HCT116 (cell line): ENCODE results near the gene DICER1. TPM values are rescaled to one million over a fixed set of nuclear protein-coding genes. Genes with fewer than 3 reads are reported as not detected.

Source experiments
- ATAC-seq: fragments of 200-7000 bp; cut with Tn5 transposase; 2 replicates; pipeline ENCODE4 v1.9.1; 2020; ENCODE audit warnings: mild to moderate bottlenecking, moderate library complexity
- BruUV-seq: library from RNA; stranded (reverse); fragments of 400-500 nt; replicated peaks from 2 replicates; lab custom pipeline; 2021; lab: Mats Ljungman, UMichigan
- CTCF ChIA-PET: fragments of 300-600 bp; sonication (Branson Sonifier 250); formaldehyde crosslinking; loops from one replicate; lab custom pipeline; 2021; ENCODE audit warnings: antibody characterized with exemption; lab: Charles Lee
- POLR2A ChIA-PET: fragments of 300-600, 350-600 bp; sonication (Branson Sonifier 250); formaldehyde crosslinking; loops from one replicate; lab custom pipeline; 2021; ENCODE audit warnings: antibody characterized with exemption; lab: Charles Lee
- RAD21 ChIA-PET, 2 experiments: fragments of 300-600 bp; sonication (Branson Sonifier 250); formaldehyde crosslinking; loops; one replicate each; lab custom pipeline; 2023; ENCODE audit warnings: low total read pairs in 2 of 2; ENCODE audit not compliant: uncharacterized antibody in 2 of 2, unreplicated experiment in 2 of 2, low non-redundant PET in 1 of 2; lab: Charles Lee
- DNase-seq: peaks from one replicate; pipeline ENCODE4 v3.0.0-alpha.2; 2010; ENCODE audit warnings: low read depth, low spot score
- H2AFZ ChIP-seq: fragments of 200-600 bp; shearing (Covaris generic), sonication (generic); 2 replicates; pipeline ENCODE4 v1.6.1; 2017; ENCODE audit warnings: low read depth, mixed run types, mixed read lengths, antibody characterized with exemption, low read length; ENCODE audit not compliant: poor library complexity, severe bottlenecking
- H3K27ac ChIP-seq: 2 replicates; pipeline ENCODE4 v1.5.1; 2012; ENCODE audit warnings: low read depth, low read length
- H3K27me3 ChIP-seq: fragments of 200-600 bp; sonication (generic); 2 replicates; pipeline ENCODE4 v1.6.1; 2016; ENCODE audit warnings: mixed run types, low read length, mixed read lengths; ENCODE audit not compliant: insufficient read depth
- H3K36me3 ChIP-seq, 2 experiments: fragments of 200-500 bp in 1 of 2; fragments of 200-600 bp in 1 of 2; sonication (Bioruptor generic) in 1 of 2; sonication (generic) in 1 of 2; 2 replicates each; pipeline versions ENCODE4 v1.5.1 to v1.6.1; 2014 to 2016; ENCODE audit warnings: low read length in 2 of 2, inconsistent platforms in 1 of 2, mixed read lengths in 1 of 2, mixed run types in 1 of 2; ENCODE audit not compliant: insufficient read depth in 2 of 2, control insufficient read depth in 1 of 2
- H3K4me1 ChIP-seq, 2 experiments: fragments of 200-600 bp in 1 of 2; sonication (generic) in 1 of 2; 2 replicates each; pipeline versions ENCODE4 v1.5.1 to v1.6.1; 2012 to 2017; ENCODE audit warnings: low read length in 2 of 2, inconsistent platforms in 1 of 2, mild to moderate bottlenecking in 1 of 2, mixed read lengths in 1 of 2, mixed run types in 1 of 2, moderate library complexity in 1 of 2; ENCODE audit not compliant: insufficient read depth in 2 of 2, control insufficient read depth in 1 of 2
- H3K4me2 ChIP-seq: fragments of 200-600 bp; sonication (generic); 2 replicates; pipeline ENCODE4 v1.6.1; 2017; ENCODE audit warnings: mixed run types, low read length, mixed read lengths
- H3K4me3 ChIP-seq, 2 experiments: fragments of 200-600 bp in 1 of 2; sonication (generic) in 1 of 2; replicated peaks in 1 of 2; 2 replicates each; pipeline ENCODE4 v1.5.1; 2011 to 2016; ENCODE audit warnings: low read length in 2 of 2, control low read depth in 1 of 2, low read depth in 1 of 2, mild to moderate bottlenecking in 1 of 2, mixed read lengths in 1 of 2, mixed run types in 1 of 2
- H3K79me2 ChIP-seq: fragments of 200-600 bp; sonication (generic); 2 replicates; pipeline ENCODE4 v1.6.1; 2017; ENCODE audit warnings: mild to moderate bottlenecking, mixed run types, low read length, moderate library complexity, mixed read lengths; ENCODE audit not compliant: insufficient read depth
- H3K9ac ChIP-seq: fragments of 200-600 bp; sonication (generic); 2 replicates; pipeline ENCODE4 v1.6.1; 2016; ENCODE audit warnings: low read length, mixed read lengths
- H3K9me2 ChIP-seq: fragments of 200-600 bp; sonication (generic), shearing (Covaris generic); 2 replicates; pipeline ENCODE4 v1.6.1; 2017; ENCODE audit warnings: mixed run types, mild to moderate bottlenecking, moderate library complexity; ENCODE audit not compliant: insufficient read depth
- H3K9me3 ChIP-seq, 2 experiments: fragments of 200-500 bp in 1 of 2; fragments of 200-600 bp in 1 of 2; sonication (Bioruptor generic) in 1 of 2; sonication (generic) in 1 of 2; 2 replicates each; pipeline ENCODE4 v1.6.1; 2014 to 2017; ENCODE audit warnings: low read length in 2 of 2, mixed read lengths in 2 of 2, inconsistent platforms in 1 of 2, low read depth in 1 of 2, mild to moderate bottlenecking in 1 of 2, mixed run types in 1 of 2, moderate library complexity in 1 of 2; ENCODE audit not compliant: control insufficient read depth in 1 of 2, insufficient read depth in 1 of 2
- H4K20me1 ChIP-seq: fragments of 200-600 bp; sonication (generic), shearing (Covaris generic); 2 replicates; pipeline ENCODE4 v1.6.1; 2017; ENCODE audit warnings: mixed run types, mild to moderate bottlenecking, moderate library complexity; ENCODE audit not compliant: insufficient read depth
- CBX3 ChIP-seq: IDR thresholded peaks from 2 replicates; pipeline ENCODE4 v1.6.1; 2012; ENCODE audit warnings: low read depth
- CEBPB ChIP-seq: IDR thresholded peaks from 2 replicates; pipeline ENCODE4 v1.6.1; 2012; ENCODE audit warnings: low read depth
- EGR1 ChIP-seq: IDR thresholded peaks from 2 replicates; pipeline ENCODE4 v1.6.1; 2012; ENCODE audit warnings: low read depth
- ELF1 ChIP-seq: IDR thresholded peaks from 2 replicates; pipeline ENCODE4 v1.6.1; 2012; ENCODE audit warnings: low read depth, borderline replicate concordance
- EZH2 ChIP-seq: fragments of 200-600 bp; sonication (generic); IDR thresholded peaks from 2 replicates; pipeline ENCODE4 v1.6.1; 2017; ENCODE audit warnings: antibody characterized with exemption, mixed run types
- EZH2phosphoT487 ChIP-seq: fragments of 200-600 bp; IDR thresholded peaks from 2 replicates; pipeline ENCODE4 v1.6.1; 2018; ENCODE audit warnings: antibody characterized with exemption, borderline replicate concordance
- JUND ChIP-seq: IDR thresholded peaks from 2 replicates; pipeline ENCODE4 v1.6.1; 2012
- SIN3A ChIP-seq: IDR thresholded peaks from 2 replicates; pipeline ENCODE4 v1.6.1; 2012; ENCODE audit warnings: low read depth
- YY1 ChIP-seq: IDR thresholded peaks from 2 replicates; pipeline ENCODE4 v1.6.1; 2011; ENCODE audit warnings: low read length, low read depth, moderate library complexity, mild to moderate bottlenecking; ENCODE audit not compliant: insufficient replicate concordance; ENCODE audit errors: extremely low read depth
- ZFX ChIP-seq: fragments of 450-650 bp; IDR thresholded peaks from 2 replicates; pipeline ENCODE4 v1.6.1; 2017
- ZNF274 ChIP-seq: fragments of 200-500 bp; sonication (Bioruptor generic); IDR thresholded peaks from 2 replicates; pipeline ENCODE4 v1.6.1; 2014; ENCODE audit warnings: mild to moderate bottlenecking, low read depth, low read length, inconsistent platforms
- intact Hi-C: fragments of 100-400 bp; cut with micrococcal nuclease; formaldehyde crosslinking; loops from 2 replicates; pipeline ENCODE4 v1.10.0; 2022
- total RNA-seq: library from RNA; stranded (reverse); gene quantifications from one replicate; pipeline ENCODE4 v1.2.1, GENCODE V29; 2021; ENCODE audit not compliant: unreplicated experiment
- TF ChIP-seq, protein P1 (sequence below), 3 experiments: fragments of 200-600 bp in 1 of 3; sonication (generic) in 1 of 3; IDR thresholded peaks in 2 of 3; conservative IDR thresholded peaks in 1 of 3; 2 replicates each; pipeline ENCODE4 v1.5.1; 2012 to 2017; ENCODE audit warnings: low read depth in 2 of 3, low read length in 2 of 3, antibody characterized with exemption in 1 of 3, borderline replicate concordance in 1 of 3, control low read depth in 1 of 3, mild to moderate bottlenecking in 1 of 3, mixed read lengths in 1 of 3, mixed run types in 1 of 3, moderate library complexity in 1 of 3; ENCODE audit not compliant: insufficient read depth in 1 of 3
- TF ChIP-seq, protein P2 (sequence below): IDR thresholded peaks from 2 replicates; pipeline ENCODE4 v1.6.1; 2011; ENCODE audit warnings: mild to moderate bottlenecking, low read length, moderate library complexity; ENCODE audit not compliant: insufficient replicate concordance; ENCODE audit errors: extremely low read depth
- TF ChIP-seq, protein P3 (sequence below): IDR thresholded peaks from 2 replicates; pipeline ENCODE4 v1.6.1; 2012; ENCODE audit warnings: low read depth

Gene DICER1
- total RNA-seq, 1 experiment from 2014 or later = 38.6 TPM

DNA sequence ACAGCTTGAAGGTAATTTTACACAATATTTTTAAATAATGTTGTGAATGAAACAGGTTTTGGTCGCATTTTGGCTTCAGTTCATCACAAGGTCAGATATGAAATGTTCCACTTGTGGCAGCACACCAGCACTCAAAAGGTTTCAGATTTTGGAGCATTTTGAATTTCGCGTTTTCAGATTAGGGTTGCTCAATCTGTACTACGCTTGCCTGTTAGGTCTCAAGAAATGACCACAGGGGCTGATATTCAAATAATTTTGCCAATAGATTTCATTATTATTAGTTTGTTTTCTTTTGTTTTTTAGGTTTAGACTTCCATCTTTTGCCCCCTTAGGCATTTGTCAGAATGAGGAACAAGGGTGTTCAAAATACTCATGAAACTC lies 29.8 kb downstream of the DICER1 start (continued):
- TF ChIP-seq EGR1 (no peak), CEBPB (no peak), ELF1 (no peak), SIN3A (no peak), JUND (no peak), YY1 (no peak), EZH2 (no peak), ZFX (no peak)
- TF ChIP-seq, protein P1, sequence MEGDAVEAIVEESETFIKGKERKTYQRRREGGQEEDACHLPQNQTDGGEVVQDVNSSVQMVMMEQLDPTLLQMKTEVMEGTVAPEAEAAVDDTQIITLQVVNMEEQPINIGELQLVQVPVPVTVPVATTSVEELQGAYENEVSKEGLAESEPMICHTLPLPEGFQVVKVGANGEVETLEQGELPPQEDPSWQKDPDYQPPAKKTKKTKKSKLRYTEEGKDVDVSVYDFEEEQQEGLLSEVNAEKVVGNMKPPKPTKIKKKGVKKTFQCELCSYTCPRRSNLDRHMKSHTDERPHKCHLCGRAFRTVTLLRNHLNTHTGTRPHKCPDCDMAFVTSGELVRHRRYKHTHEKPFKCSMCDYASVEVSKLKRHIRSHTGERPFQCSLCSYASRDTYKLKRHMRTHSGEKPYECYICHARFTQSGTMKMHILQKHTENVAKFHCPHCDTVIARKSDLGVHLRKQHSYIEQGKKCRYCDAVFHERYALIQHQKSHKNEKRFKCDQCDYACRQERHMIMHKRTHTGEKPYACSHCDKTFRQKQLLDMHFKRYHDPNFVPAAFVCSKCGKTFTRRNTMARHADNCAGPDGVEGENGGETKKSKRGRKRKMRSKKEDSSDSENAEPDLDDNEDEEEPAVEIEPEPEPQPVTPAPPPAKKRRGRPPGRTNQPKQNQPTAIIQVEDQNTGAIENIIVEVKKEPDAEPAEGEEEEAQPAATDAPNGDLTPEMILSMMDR (IDR thresholded peaks at IDR 0.05 in 2 of 3, conservative IDR thresholded peaks at IDR 0.05 in 1 of 3; ENCODE audit: borderline replicate concordance in 1 of 3, insufficient read depth in 1 of 3, low read depth in 2 of 3, low read length in 2 of 3) = no peak
- TF ChIP-seq, protein P2, sequence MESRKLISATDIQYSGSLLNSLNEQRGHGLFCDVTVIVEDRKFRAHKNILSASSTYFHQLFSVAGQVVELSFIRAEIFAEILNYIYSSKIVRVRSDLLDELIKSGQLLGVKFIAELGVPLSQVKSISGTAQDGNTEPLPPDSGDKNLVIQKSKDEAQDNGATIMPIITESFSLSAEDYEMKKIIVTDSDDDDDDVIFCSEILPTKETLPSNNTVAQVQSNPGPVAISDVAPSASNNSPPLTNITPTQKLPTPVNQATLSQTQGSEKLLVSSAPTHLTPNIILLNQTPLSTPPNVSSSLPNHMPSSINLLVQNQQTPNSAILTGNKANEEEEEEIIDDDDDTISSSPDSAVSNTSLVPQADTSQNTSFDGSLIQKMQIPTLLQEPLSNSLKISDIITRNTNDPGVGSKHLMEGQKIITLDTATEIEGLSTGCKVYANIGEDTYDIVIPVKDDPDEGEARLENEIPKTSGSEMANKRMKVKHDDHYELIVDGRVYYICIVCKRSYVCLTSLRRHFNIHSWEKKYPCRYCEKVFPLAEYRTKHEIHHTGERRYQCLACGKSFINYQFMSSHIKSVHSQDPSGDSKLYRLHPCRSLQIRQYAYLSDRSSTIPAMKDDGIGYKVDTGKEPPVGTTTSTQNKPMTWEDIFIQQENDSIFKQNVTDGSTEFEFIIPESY = no peak

DNA sequence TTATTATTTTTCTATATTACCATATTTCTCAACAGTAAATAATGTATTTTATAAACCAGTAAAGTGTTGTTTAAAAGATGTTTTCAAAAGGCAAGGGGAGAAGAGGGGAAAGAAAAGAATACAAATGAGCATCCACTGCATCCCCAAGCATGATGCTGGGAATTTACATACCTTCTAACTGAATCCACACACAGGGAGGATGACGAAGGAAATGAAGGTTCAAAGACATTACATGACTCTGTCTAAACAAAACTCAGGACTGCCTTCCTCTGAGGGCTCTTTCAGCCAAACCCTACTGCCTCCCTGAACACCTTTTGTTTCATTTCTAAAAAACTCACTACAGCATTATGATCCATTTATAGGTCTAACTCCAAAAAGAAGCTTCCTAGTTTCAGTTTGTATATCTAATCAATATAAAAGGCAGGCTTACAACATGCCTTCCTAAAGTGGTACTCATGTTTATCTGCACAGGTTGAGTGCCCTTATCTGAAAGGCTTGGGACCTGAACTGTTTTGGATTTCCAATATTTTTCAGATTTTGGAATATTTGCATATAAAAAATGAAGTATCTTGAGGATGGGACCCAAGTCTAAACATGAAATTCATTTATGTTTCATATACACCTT lies 30.3 kb downstream of the DICER1 start:
- no peak overlapping the region for H3K27ac ChIP-seq
- H3K27me3 ChIP-seq = no peaks in the 10 kb centered on the region
- intact Hi-C loops = no loop called here
- no peak overlapping the region for H3K9ac ChIP-seq
- no peak overlapping the region for H3K4me2 ChIP-seq
- H4K20me1 ChIP-seq = no peaks in the 10 kb centered on the region
- H3K4me1 ChIP-seq = no peaks in the 10 kb centered on the region
- no peaks in the 10 kb centered on the region for H3K9me3 ChIP-seq
- no peak overlapping the region for H3K4me3 ChIP-seq
- ChIA-PET CTCF (no interaction called here), RAD21 (no interaction called here), POLR2A (no interaction called here)
- H3K36me3 ChIP-seq = peaks cover 0 to 16% of the 10 kb centered on the region in 2 experiments; a peak in 3 of 4 replicates
- H3K9me2 ChIP-seq = no peaks in the 10 kb centered on the region
- no peak overlapping the region for H2AFZ ChIP-seq
- BruUV-seq = no TSS peak
- no peak for DNase-seq
- H3K79me2 ChIP-seq = peaks cover 15% of the 10 kb centered on the region
- ATAC-seq = no peak
- TF ChIP-seq ELF1 (no peak), EZH2phosphoT487 (no peak), CBX3 (no peak), CEBPB (no peak), ZFX (no peak), ZNF274 (no peak), SIN3A (no peak)
- TF ChIP-seq, protein P1 (IDR thresholded peaks at IDR 0.05 in 2 of 3, conservative IDR thresholded peaks at IDR 0.05 in 1 of 3; ENCODE audit: borderline replicate concordance in 1 of 3, insufficient read depth in 1 of 3, low read depth in 2 of 3, low read length in 2 of 3) = no peak
- TF ChIP-seq, protein P3, sequence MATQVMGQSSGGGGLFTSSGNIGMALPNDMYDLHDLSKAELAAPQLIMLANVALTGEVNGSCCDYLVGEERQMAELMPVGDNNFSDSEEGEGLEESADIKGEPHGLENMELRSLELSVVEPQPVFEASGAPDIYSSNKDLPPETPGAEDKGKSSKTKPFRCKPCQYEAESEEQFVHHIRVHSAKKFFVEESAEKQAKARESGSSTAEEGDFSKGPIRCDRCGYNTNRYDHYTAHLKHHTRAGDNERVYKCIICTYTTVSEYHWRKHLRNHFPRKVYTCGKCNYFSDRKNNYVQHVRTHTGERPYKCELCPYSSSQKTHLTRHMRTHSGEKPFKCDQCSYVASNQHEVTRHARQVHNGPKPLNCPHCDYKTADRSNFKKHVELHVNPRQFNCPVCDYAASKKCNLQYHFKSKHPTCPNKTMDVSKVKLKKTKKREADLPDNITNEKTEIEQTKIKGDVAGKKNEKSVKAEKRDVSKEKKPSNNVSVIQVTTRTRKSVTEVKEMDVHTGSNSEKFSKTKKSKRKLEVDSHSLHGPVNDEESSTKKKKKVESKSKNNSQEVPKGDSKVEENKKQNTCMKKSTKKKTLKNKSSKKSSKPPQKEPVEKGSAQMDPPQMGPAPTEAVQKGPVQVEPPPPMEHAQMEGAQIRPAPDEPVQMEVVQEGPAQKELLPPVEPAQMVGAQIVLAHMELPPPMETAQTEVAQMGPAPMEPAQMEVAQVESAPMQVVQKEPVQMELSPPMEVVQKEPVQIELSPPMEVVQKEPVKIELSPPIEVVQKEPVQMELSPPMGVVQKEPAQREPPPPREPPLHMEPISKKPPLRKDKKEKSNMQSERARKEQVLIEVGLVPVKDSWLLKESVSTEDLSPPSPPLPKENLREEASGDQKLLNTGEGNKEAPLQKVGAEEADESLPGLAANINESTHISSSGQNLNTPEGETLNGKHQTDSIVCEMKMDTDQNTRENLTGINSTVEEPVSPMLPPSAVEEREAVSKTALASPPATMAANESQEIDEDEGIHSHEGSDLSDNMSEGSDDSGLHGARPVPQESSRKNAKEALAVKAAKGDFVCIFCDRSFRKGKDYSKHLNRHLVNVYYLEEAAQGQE = no peak
